PC-3 (cell line): ENCODE measurements around the gene ATP8A2.

Source experiments
- CTCF ChIP-seq: fragments of 300-600 bp; sonication (generic); conservative IDR thresholded peaks from 2 replicates; pipeline ENCODE4 v1.5.1; 2017; ENCODE audit warnings: antibody characterized with exemption, low read depth, mild to moderate bottlenecking, low read length
- EZH2phosphoT487 ChIP-seq: fragments of 300-600 bp; sonication (generic); IDR thresholded peaks from 2 replicates; pipeline ENCODE4 v1.6.1; 2018; ENCODE audit warnings: mild to moderate bottlenecking, antibody characterized with exemption, low read length, borderline replicate concordance

- TF ChIP-seq CTCF (no peak), EZH2phosphoT487 (no peak)
Measured at GRCh38 chr13:25371158-25371874, 458 bp upstream of the ATP8A2 start.
